NCI-H345 (cell line): ENCODE results near the gene ATP5PD.

Experiments used
- DNase-seq: peaks from one replicate; lab custom pipeline; 2025; lab: John Stamatoyannopoulos, UW

ATP5PD gene

DNA sequence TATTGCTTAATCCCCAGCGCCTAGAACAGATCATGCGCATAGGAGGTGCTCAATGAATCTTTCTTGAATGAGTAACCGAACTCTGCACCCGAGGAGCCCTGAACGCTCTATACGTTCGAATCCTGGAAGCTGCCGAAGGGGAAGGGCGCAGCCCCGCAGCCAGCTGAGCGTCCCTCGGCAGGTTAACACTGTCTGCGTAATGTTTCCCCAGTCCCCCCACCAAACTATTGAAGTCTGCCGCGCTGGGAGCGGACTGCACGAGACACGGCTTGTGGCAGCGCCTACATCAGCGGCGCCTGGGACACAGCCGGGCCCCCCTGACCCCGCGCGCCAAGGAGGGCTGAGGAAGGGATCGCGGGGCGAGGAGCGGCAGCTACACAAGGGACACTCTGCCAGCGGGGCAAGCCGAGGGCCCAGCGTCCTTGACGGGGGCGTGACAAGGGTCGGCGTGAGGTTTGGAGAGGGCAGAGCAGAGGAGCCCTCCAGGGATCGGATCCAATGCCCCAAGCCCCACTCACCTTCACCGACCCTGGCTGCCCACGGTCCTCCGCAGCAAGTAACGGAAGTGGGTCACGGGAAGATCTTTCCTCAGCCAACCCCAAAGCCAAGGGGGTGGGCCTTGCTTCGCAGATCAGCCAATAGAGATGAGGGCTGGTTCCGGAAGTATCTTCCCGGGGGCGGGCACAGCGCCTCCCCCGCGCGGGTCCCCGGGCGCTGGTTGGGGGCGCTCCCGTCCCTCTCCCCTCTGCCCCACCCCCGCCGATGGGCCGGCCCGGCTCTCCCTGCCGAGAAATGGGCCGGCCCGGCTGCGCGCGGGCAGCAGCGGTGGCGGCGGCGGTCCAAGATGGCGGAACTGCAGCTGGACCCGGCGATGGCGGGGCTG is at the start of gene ATP5PD, which contains the start of gene KCTD2:
Gene ATP5PD, minus strand, starts transcription at position 563 of the 883 bp plus-strand sequence. CDS start 4,319 bp downstream, outside the sequence.
Gene KCTD2, plus strand, starts transcription at position 819 of the 883 bp plus-strand sequence. Its CDS starts 26 bp downstream, at position 845.
- DNase-seq: peak; percentile 99

DNA sequence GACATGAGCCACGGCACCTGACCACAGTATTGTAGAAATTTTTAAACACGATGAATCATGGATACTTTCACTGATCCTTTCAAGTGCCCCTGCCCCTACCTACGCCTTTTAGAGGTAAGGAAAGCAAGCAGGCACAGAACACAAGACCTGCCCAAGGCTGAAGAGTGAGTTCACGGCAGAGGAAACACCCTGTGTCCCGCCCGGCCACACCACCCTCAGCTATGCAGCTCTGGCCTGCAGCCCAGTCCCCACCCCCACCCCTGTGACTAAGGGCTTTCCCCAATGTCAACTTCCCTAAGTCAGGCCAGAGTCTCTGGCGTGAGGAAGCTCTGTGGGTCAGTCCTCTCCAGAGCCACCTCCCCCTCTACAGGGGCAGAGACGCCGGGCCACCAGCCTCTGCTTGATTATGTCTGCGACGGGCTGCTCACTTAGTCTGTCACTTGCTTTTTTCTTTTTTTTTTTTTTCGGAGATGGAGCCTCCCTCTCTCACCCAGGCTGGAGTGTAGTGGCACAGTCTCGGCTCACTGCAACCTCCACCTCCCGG is 49.4 kb upstream of the ATP5PD start:
- no peak for DNase-seq

DNA sequence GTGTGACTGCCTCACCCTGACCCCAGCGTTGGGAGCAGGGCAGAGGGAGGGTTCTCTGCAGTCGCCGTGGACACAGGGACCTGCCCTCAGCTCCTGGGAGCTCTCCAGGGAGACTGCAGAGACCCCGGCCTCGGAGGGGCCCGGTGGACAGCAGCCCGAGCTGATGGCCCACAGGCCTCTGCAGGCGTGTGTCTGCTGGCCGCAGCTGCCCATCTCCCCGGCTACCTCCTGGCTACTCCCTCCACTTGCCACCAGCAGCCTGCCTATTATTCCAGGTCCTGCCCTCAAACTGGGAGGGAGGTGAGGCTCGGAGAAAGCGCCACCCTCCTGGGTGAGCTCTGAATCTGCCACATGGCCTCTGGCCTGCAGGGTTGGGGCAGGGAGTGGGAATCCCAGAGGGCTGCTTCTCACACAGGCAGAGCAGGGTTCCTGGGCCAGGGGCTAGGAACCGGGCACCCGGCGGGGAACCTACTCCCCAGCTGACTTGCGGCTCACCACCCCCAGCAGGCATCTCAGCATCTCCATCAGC is 48.2 kb upstream of the ATP5PD start:
- no peak for DNase-seq

DNA sequence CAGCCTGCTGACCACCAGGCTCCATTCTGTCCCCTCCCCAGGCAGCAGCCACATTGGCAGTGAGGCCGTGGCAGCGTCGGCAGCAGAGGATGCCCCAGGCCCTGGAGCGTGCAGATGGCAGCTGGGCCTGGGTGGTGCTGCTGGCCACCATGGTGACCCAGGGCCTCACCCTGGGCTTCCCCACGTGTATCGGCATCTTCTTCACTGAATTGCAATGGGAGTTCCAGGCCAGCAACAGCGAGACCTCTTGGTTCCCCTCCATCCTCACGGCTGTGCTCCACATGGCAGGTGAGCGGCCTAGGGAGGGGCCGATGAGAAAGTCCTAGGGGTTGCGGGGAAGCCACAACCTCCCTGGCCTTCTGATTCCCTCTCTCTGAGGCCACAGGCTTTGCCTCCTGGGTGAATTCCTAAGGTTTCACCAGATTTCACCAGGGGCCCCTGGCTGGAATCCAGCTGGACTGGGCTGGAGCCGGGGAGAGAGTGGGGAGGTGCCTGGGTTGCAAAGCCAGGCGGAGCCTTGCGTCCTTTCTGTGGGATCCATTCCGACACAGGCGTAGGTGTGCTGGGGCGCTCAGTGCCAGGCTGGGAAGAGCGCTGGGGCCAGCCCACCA is 46.9 kb upstream of the ATP5PD start:
- no peak for DNase-seq

DNA sequence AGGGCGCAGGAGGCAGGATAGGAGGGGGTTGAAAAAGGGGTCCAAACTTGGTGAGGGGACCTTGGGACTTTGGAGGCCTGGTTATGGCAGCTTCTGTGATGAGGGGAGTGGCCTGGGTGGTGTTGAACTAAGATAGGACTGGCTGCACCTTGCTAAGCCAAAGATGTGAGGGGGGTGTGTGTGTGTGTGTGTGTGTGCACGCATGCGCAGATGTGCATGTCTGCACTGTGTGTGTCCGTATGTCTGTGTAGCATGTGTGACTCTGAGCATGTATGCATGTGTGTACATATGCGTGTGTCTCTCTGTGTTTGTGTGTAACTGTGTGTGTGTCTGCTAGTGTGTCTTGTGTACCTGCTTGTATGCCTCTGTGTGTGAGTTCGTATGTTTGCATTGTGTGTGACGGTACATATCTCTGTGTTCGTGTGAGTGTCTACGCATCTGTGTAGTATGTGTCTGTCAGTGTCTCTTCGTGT is 45.1 kb upstream of the ATP5PD start:
- no peak for DNase-seq

DNA sequence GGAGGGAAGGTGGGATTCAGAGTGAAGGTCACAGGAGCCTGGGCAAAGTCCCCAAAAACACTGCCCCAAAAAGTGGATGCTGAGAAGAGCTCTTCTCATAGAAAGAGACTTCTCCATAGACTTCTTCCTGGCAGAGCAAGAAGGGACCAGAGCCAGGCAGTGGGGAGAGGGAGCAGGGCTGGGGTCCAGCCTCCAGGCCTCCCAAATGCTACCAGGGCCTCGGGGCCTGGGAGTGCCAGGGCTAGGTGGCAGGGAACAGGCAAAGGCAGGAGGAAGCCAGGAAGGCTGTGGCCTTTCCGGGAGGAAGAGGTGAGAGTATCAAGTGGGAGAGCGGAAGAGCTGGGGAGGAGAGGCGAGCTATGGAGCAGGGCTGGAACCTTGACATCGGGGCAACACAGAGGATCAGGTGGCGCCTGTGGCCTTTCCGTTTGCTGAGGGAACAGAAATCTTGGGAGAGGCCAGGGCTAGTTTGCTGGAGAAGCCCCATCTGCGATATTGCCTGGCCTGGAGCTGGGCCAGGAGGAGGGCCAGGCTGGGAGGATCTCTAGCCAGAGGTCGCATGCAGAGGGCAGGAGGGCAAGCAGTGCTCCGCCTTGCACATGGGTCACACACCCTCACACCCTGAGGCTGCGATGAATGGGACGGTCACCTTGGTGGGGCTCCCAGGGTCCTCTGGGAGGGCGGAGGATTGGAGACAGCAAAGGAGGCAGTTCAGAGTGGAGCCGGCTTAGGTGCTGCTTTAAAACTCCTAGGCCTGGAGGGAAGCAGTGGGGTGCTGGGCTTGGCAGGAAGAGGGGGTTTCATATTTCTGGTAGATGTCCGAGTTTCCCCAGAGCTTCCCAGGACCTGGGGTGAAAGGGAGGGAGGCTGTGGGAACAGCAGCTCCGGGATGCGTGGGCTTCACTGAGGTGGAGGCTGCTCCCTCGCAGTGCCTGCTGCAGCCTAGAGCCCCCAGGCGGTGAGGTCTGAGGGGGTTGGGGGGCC is 44.4 kb upstream of the ATP5PD start:
- no peak for DNase-seq

DNA sequence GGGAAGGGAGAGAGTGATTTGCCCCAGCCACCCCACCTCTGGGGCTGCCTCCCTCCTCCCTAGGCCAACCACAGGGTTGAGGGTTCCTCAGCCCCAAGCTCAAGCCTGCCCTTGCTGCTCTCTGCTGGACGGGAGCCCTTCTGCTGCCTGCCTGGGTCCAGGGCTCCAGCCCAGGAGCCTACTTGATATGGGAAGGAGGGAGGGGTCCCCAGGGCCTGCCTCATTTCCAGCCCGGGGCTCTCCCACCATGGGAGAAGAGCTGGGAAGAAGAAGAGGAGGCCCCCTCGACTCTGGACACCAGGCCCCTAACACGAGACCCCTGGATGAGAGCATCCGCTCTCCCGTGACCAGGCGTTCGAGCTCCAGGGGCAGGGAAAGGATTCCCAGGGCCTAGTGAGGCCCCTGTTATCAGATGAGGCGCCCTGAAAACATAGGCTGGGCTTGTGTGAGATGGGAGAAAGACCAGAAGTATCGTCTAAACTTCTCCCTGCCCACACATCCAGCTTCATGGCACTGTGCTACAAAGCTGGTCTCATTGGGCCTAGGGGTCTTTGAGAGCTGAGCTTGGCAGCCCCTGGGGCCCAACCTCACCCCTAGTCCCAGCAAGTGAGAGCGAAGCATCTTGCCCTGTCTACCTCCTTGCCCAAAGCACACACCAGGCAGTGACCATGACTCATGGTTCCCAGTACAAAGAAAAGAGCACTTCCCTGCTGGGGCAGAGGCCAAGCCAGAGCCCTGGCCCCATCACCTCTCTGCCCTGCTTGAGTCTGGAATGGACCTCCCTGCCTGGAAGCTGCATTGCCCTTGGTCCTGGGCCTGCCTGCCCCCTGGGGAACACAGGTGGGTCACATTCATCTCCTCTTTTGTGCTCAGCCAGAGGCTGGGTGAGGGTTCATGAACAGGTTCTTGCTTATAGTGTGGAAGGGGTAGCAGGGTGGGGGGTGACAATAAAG is 42.0 kb upstream of the ATP5PD start:
- DNase-seq: no peak

DNA sequence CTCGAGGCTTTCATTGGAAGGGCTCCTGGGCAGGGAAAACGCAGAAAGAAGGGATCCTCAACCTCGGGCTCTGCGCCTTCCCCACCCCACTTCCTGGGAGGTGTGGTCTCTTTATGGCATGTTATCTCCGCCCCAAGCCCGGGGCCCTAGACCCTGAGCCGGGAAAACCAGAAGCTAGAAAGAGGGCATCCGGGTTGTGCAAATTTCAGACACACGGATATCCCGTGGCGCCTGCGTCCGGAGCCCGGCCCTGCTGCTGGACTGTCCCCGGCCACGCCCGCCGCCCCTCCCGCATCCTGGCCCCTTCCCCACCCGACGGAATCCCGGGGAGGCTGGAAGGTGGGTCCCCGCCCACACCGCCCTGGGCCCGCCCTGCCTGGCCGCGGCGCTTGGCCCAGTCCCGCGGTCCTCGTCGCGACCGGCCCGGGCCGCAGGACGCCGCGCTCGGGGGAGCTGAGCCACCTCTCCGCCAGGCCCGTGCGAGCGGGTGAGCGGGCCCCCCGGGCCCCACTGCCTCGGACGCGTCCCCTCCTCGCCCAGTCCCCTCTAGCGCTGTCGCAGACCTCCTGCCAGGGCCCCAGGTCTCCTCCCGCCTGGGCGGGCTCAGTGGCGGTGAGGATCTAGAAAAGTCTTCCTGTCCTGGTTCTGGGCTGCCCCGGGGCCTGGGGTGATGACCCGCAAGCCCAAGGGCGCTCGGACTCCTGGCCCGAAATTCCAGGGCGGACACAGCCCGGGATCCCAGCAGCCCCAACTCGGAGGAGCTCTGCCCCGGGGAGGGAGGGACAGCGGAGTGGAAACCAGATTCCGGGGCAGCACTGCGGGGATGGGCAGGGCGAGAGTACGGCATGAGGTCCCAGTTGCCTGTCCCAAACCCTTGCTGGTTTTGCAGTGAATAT is 41.0 kb upstream of the ATP5PD start, which contains the start of gene SLC16A5:
Gene SLC16A5, plus strand, starts transcription at position 397 of the 896 bp plus-strand sequence. CDS start 5,683 bp downstream, outside the sequence.
- no peak for DNase-seq

DNA sequence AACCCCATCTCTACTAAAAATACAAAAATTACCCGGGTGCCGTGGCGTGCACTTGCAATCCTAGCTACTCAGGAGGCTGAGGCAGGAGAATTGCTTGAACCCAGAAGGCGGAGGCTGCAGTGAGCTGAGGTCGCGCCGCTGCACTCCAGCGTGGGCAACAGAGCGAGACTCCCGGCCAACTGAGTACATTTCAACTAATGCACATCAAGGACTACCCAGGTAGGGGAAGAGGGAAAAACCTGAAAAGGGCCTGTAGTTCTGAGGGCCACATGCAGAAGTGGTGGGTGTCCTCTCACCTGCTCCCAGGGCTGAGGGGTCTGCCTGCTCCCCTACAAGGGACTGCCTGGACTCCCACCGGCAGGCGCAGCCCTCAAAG is 40.4 kb upstream of the ATP5PD start:
- no peak for DNase-seq

DNA sequence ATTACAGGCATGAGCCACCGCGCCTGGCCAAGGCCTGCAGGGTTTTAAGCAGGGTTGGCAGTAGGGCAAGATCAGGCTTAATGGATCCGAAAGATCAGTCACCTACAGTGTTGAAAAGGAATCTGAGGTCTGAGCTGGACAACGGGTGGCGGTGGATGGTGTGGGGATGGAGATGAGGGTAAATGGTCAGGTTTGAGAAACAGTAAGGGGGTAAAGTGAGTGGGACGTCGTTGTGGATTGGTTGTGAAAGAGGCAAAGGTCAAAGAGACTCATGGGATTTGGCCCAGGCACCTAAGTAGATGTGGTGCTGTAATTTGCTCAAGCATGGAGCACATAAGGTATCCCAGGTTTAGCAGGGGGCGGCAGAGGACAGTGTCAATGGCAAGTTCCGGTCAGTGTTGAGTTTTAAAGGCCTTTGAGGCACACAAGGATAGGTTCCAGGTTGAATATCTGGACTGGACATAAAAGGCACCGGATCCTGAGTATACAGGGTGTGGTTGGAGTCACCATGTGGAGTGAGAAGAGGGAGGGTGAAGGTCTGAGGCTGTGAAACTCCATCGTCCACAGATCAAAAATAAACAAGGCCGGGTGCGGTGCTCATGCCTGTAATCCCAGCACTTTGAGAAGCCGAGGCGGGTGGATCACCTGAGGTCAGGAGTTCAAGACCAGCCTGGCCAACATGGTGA is 39.9 kb upstream of the ATP5PD start:
- DNase-seq: no peak

DNA sequence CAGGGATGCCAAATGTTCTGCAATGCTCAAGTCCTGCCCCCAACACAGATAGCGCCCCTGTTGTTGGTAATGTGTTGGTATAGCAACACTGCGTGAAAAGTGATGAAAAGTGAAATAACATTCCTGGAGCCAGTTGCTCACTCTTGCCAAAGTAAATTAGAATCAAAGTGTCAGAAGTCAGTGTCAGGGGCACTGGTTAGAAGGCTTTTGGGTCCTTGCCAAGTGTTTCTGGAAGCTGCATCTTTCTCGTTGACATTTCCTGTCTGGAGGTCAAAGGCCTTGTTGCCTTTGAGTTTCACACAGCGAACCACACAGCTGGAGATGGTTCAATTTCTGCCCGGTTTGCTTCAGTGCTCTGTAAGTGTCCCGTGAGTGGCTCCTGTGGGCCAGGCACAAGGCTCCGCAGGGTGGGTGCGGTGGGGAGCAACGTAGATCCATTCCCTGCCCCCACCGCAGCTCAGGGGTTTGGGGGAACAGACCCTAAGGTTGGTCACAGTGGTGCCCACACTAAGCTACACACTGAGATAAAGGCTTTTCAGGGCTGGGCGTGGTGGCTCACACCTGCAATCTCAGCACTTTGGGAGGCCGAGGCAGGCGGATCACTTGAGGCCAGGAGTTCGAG is 37.4 kb upstream of the ATP5PD start:
- DNase-seq: no peak

DNA sequence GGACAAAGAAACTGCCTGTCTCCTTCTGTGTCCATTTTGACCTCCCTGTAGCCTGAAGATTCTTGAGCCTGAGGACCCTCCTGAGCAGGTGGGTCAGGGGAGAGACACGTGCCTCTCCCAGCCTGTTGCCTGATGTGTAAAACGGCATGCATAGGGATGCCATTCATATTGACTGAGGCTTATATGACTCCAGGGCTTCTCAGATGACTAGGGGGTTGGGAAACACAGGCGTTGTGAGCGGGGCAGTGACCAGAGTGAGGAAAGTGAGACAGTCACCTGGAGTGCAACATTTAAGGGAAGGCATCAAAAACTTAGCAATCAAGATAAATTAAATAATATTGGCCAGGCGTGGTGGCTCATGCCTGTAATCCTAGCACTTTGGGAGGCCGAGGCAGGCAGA is 35.9 kb upstream of the ATP5PD start:
- no peak for DNase-seq

DNA sequence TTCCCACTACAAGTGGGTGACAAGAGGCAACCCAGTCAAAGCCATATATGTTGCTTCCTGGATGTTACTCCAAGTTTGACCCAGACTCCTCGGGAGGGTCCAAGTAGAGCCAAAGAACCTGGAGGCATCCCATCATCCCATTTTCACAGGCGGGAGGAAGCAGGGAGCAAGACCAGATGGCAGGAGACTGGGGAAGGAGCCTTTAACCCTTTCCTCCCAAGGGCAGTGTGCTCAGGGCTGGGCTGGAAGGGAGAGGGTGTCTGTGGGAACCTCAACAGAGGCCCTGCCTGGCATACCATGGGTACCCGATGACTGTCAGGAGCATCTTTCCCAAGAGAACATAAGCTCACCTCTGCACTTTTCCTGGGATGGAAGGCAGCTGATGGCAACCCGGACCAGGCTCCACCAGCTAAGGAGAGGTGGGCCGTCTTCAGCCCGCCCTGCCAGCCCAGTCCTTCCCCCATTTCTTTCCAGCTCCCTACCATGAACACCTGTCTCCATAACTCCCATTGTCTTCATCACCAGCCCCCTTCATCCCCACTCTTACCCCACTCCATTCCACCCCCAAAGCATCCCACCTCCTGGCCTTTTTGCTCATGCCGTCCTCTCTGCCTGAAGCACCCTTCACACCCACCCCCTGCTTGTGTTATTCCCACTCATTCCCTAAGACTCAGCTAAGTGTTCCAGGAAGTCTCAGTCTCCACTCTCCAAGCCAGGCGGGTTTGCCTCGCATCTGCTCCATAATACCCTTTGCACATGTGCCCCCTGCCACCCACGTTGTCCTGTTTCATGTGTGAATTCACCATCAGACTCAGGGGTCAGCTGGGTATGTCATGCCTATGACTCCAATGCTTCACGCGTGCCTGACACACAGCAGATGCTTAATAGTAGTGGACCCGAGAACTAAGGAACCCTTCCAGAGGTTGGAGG is 35.1 kb upstream of the ATP5PD start:
- DNase-seq: no peak

DNA sequence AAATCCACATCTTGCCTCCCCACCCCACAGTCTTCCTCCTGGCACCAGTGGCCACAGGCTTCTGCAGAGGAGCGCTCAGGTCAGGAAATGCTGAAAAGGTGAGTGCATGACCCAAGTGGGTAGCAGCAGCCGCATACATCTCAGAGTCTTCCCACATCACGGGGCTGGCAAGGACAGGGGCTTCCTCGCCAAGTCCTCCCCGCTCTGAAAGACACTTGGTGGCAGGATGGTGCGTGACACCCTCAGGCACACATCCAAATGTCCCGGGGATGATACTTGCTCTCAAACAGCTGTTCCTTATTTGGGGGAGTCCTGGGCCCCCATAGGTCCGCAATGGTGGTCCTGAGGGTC is 32.2 kb upstream of the ATP5PD start:
- DNase-seq: no peak

DNA sequence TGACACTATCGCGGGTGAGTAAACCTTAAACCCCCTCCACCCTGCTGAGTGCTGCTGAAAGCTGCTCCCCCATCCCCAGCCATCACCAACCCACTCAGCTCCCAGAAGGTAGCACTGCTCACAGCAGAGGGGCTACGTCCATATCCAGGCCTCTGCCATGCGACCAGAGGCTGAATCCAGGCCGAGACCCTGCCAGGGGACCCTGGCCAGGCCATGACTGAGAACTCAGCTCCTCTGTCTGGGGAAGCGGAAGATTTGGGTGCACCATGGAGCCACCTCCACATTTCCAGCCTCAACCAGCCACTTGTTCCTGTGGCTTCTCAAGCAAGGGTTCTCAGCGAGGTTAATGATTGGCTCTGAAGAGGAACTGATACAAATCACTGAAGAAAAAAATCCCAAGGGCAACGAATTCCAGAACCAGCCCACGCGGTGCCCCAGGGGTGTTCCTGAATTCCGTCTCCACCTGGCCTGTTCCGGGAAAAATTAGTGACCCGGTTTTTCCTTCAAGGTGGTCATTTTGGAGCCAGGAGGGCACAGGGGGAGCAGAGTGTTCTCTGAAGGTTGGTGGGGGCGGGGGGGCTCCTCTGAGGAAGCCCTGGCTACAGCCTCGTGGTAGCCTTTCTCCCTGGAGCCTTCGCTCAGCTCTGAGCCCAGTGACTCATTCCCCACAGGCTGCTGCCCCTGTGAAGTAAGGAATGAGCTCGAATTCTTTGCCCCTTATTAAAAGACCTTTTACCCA is 31.7 kb upstream of the ATP5PD start:
- no peak for DNase-seq
